ENCODE data around the gene HSP90AB1.

HSP90AB1 gene

DNA sequence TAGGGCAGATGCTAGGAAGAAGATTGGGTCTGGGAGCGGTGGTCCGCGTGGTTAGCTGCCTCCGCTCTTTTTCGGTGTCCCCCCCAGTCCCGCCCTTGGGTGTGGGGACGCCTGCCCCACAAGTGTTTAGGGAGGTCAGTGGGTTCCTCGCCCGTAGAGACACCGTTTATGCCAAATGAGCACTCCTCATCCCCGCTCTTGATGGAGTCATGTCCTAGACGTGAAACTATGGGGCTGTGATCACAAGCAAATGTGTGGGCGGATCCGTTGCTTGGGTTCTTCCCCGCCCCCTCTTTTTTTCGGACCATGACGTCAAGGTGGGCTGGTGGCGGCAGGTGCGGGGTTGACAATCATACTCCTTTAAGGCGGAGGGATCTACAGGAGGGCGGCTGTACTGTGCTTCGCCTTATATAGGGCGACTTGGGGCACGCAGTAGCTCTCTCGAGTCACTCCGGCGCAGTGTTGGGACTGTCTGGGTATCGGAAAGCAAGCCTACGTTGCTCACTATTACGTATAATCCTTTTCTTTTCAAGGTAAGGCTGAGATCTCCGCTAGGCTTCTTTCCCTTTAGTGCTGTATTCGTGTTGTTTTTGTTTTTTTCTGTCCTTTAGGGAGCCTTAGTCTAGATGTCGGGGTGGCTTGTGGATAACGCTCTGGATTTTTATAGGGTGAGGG is at the start of gene HSP90AB1:
TSS of gene HSP90AB1 (plus strand) at position 439 of the 675 bp plus-strand sequence. CDS start 1,529 bp downstream, outside the sequence.
- DNase-seq (ENCODE audit: low read depth in 2 of 2) = peak; percentile 83 to 96

DNA sequence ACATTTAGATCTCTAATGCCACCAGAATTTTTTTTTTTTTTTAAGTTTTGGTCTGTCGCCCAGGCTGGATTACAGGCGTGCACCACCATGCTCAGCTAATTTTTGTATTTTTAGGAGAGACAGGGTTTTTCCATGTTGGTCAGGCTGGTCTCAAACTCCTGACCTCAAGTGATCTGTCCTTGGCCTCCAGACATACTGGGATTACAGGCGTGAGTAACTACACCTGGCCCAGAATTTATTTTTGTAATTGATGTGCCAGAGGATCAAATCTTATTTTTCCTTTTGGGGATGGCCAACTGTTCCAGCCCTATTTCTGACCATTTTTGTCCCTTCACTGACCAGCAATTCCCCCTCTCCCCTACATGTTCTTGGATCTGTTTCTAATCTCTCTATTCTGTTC is 48.2 kb upstream of the HSP90AB1 start:
- no peak for DNase-seq (ENCODE audit: low read depth in 2 of 2)

DNA sequence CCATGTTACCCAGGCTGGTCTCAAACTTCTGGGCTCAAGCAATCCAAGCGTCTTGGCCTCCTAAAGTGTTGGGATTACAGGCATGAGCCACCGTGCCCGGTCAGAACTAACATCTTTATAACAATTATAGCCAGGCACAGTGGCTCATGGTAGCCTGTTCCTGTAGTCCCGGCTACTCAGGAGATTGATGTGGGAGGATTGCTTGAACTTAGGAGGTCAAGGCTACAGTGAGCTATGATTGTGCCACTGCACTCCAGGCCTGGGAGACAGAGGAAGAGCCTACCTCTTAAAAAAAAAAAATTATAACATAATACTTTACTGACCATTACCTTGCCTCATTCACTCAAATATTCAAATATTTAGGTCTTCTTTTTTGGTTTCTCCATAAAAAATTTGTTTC is 47.0 kb upstream of the HSP90AB1 start:
- no peak for DNase-seq (ENCODE audit: low read depth in 2 of 2)

DNA sequence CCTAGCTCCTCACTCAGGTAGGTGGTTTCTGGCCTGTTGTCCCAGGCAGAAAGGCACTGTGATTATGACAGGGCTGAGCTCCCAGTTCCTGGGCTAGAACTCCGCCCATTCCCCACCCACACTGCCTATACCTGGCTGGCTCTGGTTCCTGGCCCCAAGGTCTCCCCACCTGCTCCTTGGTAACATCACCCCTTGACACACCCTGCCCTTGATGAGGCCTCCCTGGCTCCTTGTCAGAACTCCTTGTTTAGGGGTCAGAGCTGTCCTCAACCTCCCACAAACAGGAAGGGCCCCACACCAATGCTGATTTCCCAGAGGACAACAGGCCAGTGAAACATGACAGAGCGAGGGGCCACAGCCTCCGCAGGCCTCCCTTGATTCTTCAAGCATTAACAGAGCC is 45.7 kb upstream of the HSP90AB1 start:
- no peak for DNase-seq (ENCODE audit: low read depth in 2 of 2)

DNA sequence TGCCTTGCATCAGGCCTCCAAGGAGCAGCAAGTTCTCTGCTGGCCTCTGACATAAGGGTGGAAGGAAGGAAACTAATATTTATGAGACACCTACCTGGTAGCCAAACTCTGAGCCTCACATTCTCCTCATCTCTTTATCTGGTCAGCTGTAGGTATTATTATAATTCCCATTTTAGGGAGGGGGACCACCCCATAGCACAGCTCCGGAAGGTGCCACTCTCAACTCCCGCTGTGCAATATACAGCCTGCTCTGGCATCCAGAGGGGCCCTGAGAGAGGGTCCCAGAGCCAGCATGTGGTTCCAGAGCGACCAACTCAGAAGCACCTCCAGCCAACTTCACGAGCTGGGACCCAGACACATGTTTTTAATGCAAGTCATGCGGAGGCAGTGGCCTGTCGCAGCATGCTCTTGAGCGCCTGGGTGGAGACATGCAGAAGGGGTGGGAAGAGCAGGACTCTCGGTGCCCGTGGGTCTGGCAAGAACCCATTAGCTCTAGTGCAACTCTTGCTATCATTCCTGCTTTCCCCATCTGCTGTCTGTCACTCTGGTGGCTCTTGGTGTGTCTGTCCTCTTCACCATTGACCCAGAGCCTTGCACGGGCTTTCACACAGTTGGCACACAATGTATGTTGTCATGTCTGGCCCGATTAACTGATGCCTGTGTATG is 45.1 kb upstream of the HSP90AB1 start:
- DNase-seq (ENCODE audit: low read depth in 2 of 2) = no peak

DNA sequence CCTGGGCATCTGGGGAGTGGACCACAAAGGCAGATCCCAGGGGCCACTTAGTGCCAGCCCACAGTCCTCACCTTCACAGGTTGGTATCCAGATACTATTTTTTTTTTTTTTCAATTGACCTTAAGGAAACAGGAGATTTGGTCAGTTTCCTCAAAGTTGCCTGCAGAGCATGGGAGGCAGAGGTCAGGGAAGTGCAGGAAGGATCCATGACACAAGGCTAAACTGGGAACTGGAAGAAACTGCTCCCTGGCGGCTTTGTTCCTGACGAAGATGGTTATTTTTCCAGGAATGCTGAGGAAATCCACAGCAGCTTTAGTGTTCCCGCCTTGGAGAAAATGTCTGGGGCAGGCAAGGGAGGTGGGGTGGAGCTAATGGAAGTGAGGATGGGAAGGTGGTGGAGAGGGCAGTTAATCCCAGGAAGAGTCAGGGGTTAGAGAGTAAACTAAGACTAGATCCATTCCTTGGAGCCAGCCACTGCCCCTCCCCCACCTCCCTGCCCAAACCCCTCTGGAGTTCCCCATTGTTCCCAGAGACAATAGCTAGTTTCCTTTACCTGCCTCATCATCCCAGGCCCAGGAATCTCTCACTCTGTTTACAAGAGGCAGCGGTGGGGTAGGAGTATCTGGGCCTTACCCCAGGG is 44.4 kb upstream of the HSP90AB1 start:
- DNase-seq (ENCODE audit: low read depth in 2 of 2) = no peak

DNA sequence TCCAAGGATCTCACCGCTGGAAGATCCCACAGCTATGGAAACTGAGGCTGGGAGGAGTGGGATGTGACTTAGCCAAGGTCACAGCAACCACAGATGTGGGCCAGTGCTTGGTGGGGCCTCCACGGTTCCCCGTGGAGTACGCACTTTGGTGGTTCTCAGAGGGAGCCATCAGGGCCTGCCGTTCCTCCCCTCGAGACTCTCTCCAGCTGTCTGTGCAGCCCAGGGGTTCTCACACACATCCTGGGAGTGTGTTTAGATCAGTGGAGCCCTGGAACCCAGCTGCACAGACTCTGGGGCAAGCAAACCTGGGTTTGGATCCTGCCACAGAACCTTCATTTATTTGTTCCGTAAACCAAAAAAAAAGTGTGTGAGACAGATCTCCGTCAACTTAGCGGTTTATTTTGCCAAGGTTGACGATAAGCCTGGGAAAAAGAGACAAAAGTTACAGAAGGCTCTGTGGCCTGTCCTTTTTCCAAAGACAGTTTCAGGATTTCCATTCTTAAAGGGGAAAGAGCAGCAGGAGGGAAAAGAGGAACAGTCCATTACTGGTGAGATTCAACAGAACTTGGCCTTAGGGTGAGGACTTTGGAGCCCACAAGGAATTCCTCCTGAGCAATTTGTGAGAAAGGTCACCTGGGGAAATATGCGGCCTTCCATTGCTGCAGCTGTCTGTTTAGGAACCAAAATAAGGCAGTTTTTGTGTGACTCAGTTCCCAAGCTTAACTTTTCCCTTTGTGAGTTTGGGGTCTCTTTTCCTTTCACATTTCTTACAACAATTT is 43.7 kb upstream of the HSP90AB1 start:
- DNase-seq (ENCODE audit: low read depth in 2 of 2) = no peak

GRCh38 chr6:44203955-44204354 is 42.9 kb upstream of the HSP90AB1 start:
- DNase-seq (ENCODE audit: low read depth in 2 of 2) = no peak

DNA sequence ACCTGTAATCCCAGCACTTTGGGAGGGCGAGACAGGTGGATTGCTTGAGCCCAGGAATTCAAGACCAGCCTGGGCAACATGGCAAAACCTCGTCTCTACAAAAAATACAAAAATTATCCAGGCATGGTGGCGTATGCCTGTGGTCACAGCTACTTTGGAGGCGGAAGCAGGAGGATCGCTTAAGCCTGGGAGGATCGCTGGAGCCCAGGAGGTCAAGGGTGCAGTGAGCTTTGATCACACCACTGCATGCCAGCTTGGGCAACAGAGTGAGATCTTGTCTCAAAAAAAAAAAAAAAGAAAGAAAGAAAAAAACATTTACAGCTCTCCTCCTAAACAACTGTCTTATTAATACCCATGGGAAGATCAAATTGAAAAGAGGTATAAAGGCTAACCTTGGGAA is 38.9 kb upstream of the HSP90AB1 start:
- no peak for DNase-seq (ENCODE audit: low read depth in 2 of 2)

- no peak for DNase-seq (ENCODE audit: low read depth in 2 of 2)
These were observed 35.6 kb upstream of the HSP90AB1 start for GRCh38 chr6:44211284-44211683.

- no peak for DNase-seq (ENCODE audit: low read depth in 2 of 2)
These were observed 32.6 kb upstream of the HSP90AB1 start for GRCh38 chr6:44214307-44214706.

DNA sequence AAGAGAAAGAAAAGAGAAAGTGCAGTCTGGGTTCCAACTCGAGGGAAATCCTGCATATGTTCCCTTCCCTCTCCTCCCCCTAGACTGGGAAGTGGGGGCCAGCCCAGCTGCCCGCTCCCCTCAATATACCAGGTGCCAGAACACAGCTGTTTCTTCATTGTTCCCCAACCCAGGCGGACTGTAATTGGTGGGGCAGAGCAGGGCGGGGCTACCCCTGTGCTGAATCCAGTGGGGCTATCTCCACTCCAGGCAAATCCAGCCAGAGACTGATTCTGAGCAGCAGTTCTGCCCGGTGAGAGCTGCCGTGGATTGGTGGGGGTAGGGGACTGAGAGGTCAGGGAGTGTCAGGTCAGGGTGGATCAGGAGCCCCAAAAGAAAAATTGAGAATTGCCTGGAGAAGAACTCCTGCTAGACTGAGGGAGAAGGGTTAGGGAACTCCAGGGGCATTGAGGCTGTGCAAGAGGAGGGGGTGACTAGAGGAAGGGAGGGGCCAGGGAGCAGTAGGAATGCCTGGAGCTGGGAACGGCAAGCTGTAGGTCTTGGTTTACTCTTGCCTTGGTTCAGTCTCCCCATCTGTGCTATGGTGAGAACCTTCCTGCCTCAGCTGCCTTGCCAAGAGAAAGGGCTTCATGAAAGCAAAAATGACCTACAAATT is 30.1 kb upstream of the HSP90AB1 start, which contains the start of gene MYMX:
TSS of gene MYMX (plus strand) at position 250 of the 655 bp plus-strand sequence. CDS start 546 bp downstream, outside the sequence.
- no peak for DNase-seq (ENCODE audit: low read depth in 2 of 2)

DNA sequence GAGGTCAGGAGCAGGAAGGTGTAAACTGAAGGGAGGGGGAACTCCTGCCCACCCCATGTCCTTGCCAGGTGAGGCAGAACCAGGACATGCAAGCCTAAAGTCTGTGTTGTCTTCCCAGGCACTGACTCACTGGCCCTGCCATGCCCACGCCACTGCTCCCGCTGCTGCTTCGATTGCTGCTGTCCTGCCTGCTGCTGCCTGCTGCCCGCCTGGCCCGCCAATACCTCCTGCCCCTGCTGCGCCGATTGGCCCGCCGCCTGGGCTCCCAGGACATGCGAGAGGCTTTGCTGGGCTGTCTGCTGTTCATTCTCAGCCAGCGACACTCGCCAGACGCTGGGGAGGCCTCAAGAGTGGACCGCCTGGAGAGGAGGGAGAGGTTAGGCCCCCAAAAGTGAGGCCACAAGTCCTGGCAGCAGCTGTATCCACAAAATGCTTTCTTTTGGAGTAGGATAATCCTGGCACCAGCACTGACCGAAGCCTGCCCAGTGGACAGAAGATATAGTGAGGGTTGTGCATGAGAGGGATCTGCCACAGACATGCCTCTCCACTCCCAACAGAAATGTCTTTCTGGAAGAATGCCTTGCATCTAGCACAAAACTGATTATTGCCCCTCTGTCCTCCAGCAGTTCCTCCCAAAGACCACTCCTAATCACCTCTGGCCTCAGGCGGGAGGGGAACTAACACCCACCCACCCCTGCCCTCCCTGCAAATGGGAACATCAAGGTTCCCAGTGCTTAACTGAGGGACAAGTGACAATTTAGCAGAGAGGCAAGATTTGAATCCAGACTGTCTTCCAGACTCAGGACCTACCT is 29.4 kb upstream of the HSP90AB1 start:
- no peak for DNase-seq (ENCODE audit: low read depth in 2 of 2)

GRCh38 chr6:44219053-44219814 is 27.7 kb upstream of the HSP90AB1 start:
- DNase-seq (ENCODE audit: low read depth in 2 of 2) = peak in 1 of 2 donors; percentile 15

GRCh38 chr6:44219815-44220784 is 26.8 kb upstream of the HSP90AB1 start:
- DNase-seq (ENCODE audit: low read depth in 2 of 2) = no peak

DNA sequence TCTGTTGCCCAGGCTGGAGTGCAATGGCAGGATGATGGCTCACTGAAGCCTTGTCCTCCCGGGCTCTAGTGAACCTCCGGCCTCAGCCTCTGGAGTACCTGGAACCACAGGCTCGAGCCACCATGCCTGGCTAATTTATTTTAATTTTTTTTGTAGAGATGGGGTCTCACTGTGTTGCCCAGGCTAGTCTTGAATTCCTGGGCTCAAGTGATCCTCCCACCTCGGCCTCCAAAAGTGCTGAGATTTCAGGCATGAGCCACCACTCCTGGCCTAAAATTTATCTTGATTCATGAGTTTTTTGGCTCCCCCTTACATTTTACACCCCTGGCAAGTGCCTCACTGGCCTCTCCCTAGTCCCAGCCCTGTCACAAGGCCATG is 26.0 kb upstream of the HSP90AB1 start:
- no peak for DNase-seq (ENCODE audit: low read depth in 2 of 2)

DNA sequence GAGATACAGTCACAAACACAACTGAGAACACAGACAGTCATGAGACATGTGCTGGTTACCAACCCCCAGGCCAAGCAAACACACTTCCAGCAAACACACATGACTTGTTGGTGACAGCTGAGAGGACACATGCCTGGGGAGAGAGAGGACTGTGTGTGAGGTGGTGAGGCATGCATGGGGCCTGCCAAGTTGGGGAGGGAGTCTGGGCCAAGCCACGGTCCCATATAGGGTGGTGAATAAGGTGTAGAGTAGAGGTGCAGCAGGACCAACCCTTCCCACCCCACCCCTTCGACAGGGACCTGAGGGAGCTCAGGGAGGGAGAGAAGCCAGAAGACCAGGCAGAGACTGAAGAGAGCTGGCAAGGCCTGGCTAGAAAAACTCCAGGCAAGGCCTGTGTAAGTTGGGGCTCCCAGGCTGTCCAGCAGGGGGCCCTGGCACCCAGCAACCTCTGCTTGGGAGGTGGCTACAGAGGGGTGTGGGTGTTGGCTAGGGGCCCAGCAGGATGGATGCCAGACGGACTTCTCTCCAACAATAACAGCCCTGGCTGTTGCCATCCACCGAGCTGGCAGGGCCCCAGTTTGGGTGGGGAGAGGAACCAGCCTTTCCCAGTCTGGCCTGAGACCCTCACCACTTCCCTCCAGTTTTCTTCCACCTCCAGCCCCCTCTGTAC is 25.5 kb upstream of the HSP90AB1 start:
- peak; percentile 54 for DNase-seq (ENCODE audit: low read depth in 2 of 2)

DNA sequence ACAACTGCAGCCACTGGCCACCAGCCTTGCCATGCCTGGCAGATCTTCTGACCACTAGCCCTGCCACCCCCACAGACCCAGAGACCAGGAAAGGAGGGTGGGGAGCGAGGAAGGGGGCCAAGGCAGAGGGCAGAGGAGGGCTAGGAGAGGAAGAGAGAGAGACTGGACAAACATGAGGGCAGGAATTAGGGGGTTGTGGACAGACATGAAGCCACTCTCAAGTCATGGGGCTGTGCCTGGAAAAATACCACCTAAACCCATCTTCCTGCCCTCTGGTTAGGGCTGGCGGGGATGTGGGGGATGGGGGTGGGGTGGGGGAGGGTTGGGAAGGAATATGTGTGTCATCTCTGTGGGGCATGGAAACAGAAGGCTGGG is 25.0 kb upstream of the HSP90AB1 start:
- no peak for DNase-seq (ENCODE audit: low read depth in 2 of 2)

Measured in stimulated activated CD4-positive, alpha-beta T cell treated with anti-CD3 and anti-CD28 coated beads, Interleukin-1b, Interleukin-23, amount 100 ng/mL, for 4 hours (primary cell).